HepG2 (cell line): ENCODE data around the gene TLCD3B. TPM values are rescaled to one million over a fixed set of nuclear protein-coding genes. Genes with fewer than 3 reads are reported as not detected.

ENCODE experiments used
- KLF16 ChIP-seq, 2 experiments: sonication (generic) in 1 of 2; formaldehyde crosslinking in 1 of 2; IDR thresholded peaks; 2 replicates each; pipeline versions ENCODE4 v1.6.1 to v1.8.0; 2016 to 2023; ENCODE audit warnings: missing genetic modification reagents in 2 of 2, missing compliant biosample characterization in 1 of 2
- MAZ ChIP-seq, 2 experiments: sonication (generic) in 1 of 2; formaldehyde crosslinking in 1 of 2; IDR thresholded peaks; 2 replicates each; pipeline versions ENCODE4 v1.5.0 to v1.6.1; 2012 to 2020; ENCODE audit warnings: low read depth in 2 of 2, mild to moderate bottlenecking in 2 of 2, borderline replicate concordance in 1 of 2, improper control_type of control experiment in 1 of 2, low read length in 1 of 2, missing genetic modification reagents in 1 of 2, moderate library complexity in 1 of 2
- MEIS2 ChIP-seq: sonication (generic); formaldehyde crosslinking; IDR thresholded peaks from 2 replicates; pipeline ENCODE4 v1.9.0; 2021; ENCODE audit warnings: mild to moderate bottlenecking, missing genetic modification reagents
- SIN3B ChIP-seq: fragments of 150-350 bp; IDR thresholded peaks from 2 replicates; pipeline ENCODE4 v1.6.1; 2014; ENCODE audit warnings: low read length
- ZBTB40 ChIP-seq, 2 experiments: fragments of 450-650 bp in 1 of 2; sonication (generic) in 1 of 2; formaldehyde crosslinking in 1 of 2; IDR thresholded peaks; 2 replicates each; pipeline versions ENCODE4 v1.6.1 to v1.8.0; 2016 to 2022; ENCODE audit warnings: antibody characterized with exemption in 1 of 2, mild to moderate bottlenecking in 1 of 2, missing genetic modification reagents in 1 of 2
- ZNF367 ChIP-seq: sonication (generic); formaldehyde crosslinking; IDR thresholded peaks from 2 replicates; pipeline ENCODE4 v1.4.0; 2020; ENCODE audit warnings: missing genetic modification reagents, borderline replicate concordance
- ZNF451 ChIP-seq: sonication (generic); formaldehyde crosslinking; IDR thresholded peaks from 2 replicates; pipeline ENCODE4 v1.5.0; 2020; ENCODE audit warnings: mild to moderate bottlenecking, missing genetic modification reagents
- ZNF724P ChIP-seq: sonication (generic); formaldehyde crosslinking; IDR thresholded peaks from 2 replicates; pipeline ENCODE4 v1.8.0; 2022; ENCODE audit warnings: missing genetic modification reagents, borderline replicate concordance
- ZNF891 ChIP-seq: sonication (generic); formaldehyde crosslinking; IDR thresholded peaks from 2 replicates; pipeline ENCODE4 v1.5.0; 2020; ENCODE audit warnings: mild to moderate bottlenecking, missing genetic modification reagents
- polyA plus RNA-seq, 8 experiments: library from polyadenylated mRNA; depleted of rRNA in 3 of 8; stranded (reverse) in 7 of 8; unstranded in 1 of 8; fragments of >200 nt; fragmentation: Illumina TruSeq in 4 of 8; extraction: Trizol in 4 of 8; gene quantifications; 2 replicates each; pipeline versions ENCODE4 v1.2.1 to v1.2.3, GENCODE V29; 2011 to 2016; ENCODE audit warnings: low read depth in 4 of 8, missing spikeins in 1 of 8, mixed read lengths in 1 of 8; ENCODE audit not compliant: insufficient read depth in 1 of 8
- total RNA-seq, 5 experiments: library from RNA; depleted of rRNA; stranded (reverse); fragments of >200 nt; fragmentation: Illumina TruSeq; extraction: Trizol; gene quantifications; 2 replicates each; pipeline ENCODE4 v1.2.3, GENCODE V29; 2016; ENCODE audit warnings: low read depth in 1 of 5
- TF ChIP-seq, protein P1 (sequence below): sonication (generic); formaldehyde crosslinking; IDR thresholded peaks from 2 replicates; pipeline ENCODE4 v1.4.0; 2020; ENCODE audit warnings: missing genetic modification reagents

TLCD3B gene
- total and polyA plus RNA-seq, 2 of the 13 experiments (the other 11 are each of a cell fraction or from before 2014, with no cell fraction given) = not detected

DNA sequence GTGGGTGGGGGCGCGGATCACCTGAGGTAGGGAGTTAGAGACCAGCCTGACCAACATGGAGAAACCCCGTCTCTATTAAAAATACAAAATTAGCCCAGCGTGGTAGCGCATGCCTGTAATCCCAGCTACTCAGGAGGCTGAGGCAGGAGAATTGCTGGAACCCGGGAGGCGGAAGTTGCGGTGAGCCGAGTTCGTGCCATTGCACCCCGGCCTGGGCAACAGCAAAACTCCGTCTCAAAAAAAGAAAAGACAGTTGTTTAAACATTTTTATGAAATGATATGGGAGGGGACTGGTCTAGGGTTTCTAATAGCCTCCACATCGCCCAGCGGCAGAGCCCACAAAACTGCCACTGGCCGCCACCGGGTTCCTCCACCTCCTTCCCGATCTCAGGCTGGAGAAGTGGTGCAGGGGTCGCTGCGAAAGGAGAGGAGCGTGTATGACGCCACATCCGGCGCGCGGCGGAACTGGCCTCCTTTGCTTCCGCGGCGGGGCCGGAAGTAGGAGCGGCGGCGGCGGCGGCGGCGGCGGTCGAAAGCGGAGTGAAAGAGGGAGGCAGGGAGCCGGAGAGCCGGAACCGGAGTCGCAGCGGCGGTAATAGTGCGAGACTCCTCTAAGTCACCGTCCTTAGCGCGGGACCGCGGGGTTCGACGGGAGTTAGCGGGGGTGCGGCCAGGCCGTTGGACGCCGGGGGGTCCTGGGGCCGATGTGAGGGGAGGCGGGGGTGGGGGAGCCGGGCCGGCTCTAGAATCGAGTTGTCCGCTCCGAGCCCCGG is 44.6 kb upstream of the TLCD3B start, which contains the start of gene PPP4C (continued):
- TF ChIP-seq, protein P1, sequence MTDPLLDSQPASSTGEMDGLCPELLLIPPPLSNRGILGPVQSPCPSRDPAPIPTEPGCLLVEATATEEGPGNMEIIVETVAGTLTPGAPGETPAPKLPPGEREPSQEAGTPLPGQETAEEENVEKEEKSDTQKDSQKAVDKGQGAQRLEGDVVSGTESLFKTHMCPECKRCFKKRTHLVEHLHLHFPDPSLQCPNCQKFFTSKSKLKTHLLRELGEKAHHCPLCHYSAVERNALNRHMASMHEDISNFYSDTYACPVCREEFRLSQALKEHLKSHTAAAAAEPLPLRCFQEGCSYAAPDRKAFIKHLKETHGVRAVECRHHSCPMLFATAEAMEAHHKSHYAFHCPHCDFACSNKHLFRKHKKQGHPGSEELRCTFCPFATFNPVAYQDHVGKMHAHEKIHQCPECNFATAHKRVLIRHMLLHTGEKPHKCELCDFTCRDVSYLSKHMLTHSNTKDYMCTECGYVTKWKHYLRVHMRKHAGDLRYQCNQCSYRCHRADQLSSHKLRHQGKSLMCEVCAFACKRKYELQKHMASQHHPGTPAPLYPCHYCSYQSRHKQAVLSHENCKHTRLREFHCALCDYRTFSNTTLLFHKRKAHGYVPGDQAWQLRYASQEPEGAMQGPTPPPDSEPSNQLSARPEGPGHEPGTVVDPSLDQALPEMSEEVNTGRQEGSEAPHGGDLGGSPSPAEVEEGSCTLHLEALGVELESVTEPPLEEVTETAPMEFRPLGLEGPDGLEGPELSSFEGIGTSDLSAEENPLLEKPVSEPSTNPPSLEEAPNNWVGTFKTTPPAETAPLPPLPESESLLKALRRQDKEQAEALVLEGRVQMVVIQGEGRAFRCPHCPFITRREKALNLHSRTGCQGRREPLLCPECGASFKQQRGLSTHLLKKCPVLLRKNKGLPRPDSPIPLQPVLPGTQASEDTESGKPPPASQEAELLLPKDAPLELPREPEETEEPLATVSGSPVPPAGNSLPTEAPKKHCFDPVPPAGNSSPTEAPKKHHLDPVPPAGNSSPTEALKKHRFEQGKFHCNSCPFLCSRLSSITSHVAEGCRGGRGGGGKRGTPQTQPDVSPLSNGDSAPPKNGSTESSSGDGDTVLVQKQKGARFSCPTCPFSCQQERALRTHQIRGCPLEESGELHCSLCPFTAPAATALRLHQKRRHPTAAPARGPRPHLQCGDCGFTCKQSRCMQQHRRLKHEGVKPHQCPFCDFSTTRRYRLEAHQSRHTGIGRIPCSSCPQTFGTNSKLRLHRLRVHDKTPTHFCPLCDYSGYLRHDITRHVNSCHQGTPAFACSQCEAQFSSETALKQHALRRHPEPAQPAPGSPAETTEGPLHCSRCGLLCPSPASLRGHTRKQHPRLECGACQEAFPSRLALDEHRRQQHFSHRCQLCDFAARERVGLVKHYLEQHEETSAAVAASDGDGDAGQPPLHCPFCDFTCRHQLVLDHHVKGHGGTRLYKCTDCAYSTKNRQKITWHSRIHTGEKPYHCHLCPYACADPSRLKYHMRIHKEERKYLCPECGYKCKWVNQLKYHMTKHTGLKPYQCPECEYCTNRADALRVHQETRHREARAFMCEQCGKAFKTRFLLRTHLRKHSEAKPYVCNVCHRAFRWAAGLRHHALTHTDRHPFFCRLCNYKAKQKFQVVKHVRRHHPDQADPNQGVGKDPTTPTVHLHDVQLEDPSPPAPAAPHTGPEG (CRISPR knock-in tag) = peak; percentile 48; the same call in 1 of the 2 replicates
- peak; percentile 15; the same call in 1 of the 2 replicates for TF ChIP-seq ZNF724P (CRISPR knock-in tag)
- TF ChIP-seq ZNF451 (CRISPR knock-in tag) = 0 out of 2 replicates have a peak, but pooled peaks have one; percentile 35
- peak; percentile 85 for TF ChIP-seq ZBTB40 (IDR thresholded peaks at IDR 0.05)
- TF ChIP-seq ZBTB40 (CRISPR knock-in tag; IDR thresholded peaks at IDR 0.05) = peak; percentile 60; the same call in 1 of the 2 replicates
- peak; percentile 59 for TF ChIP-seq MEIS2 (CRISPR knock-in tag)
- no peak; the same call in 1 of the 2 replicates for TF ChIP-seq MAZ (IDR thresholded peaks at IDR 0.05; ENCODE audit: borderline replicate concordance, low read depth, low read length)
- peak; percentile 85 for TF ChIP-seq MAZ (CRISPR knock-in tag; IDR thresholded peaks at IDR 0.05; ENCODE audit: low read depth)
- peak; percentile 62; the same call in 1 of the 2 replicates for TF ChIP-seq SIN3B
- TF ChIP-seq ZNF891 = 0 out of 2 replicates have a peak, but pooled peaks have one; percentile 3
- TF ChIP-seq KLF16 (CRISPR knock-in tag; IDR thresholded peaks at IDR 0.05) = peak in 1 of 2 experiments; percentile 55; a peak in 1 of 4 replicates
- TF ChIP-seq ZNF367 (CRISPR knock-in tag) = no peak
